HG02610 (cell line): ENCODE results near the gene SCAF1.

Experiments used
- ATAC-seq: cut with Tn5 transposase; IDR thresholded peaks from one replicate; pipeline ENCODE4 v1.9.1; 2021; ENCODE audit warnings: mild to moderate bottlenecking, moderate library complexity; ENCODE audit not compliant: unreplicated experiment

Gene SCAF1

DNA sequence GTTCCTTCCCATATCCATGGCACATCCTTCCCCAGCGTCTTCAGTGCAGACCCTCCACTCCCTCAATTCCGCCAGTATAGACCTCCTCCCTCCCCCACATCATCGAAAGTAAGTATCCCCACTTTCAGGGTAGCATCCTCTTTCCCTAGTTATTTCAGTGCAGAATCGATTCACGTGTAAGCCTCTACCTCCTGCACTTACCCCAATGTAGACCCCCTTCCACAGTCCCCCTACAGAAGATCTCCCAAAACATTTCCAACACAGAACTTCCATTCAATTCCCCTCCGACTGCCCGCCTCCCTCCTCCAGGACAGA is 23.0 kb downstream of the SCAF1 start:
- no peak for ATAC-seq

DNA sequence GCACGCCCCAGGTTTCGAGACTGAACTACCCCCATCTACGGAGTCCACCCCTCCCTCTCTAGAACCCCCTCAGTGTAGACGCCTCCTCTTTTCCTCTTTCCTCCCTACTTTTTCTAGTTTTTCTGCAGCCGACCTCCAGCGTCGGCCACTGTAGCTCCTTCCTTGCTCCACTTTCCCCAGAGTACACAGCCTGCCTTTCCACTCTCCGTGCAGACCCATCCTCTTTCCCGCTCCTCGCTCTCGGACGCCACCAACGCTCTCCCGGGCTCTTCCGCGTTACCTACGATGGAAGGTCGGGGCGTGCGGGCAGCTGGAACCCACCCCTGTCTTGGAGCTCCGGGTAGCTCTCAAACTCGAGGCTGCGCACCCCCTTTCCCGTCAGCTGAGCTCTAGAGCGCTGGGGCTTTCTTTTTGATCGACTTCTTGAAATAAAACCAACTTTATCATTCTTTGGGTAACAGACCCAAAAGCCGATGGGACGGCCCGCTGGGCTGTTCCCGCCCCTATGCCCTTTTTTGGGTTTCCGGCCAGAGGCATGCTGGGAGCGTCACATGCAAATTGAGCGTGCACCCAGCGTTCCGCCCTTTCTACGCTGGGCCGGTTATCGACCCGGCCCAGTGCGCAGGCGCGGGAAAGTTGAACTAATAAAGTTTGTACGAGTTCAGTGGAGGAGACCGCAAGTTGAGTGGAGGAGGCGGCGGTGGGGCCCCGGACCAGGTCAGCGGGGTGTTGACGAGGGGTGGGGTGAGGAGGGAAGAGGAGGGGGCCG is 23.5 kb downstream of the SCAF1 start, which contains the start of the genes BCL2L12 and IRF3:
BCL2L12 (plus strand) TSS at position 583 of the 769 bp plus-strand sequence. CDS start 760 bp downstream, outside the sequence.
IRF3 (minus strand) TSS at position 507 of the 769 bp plus-strand sequence. CDS start 1,019 bp downstream, outside the sequence.
- ATAC-seq, result peak; percentile 75

DNA sequence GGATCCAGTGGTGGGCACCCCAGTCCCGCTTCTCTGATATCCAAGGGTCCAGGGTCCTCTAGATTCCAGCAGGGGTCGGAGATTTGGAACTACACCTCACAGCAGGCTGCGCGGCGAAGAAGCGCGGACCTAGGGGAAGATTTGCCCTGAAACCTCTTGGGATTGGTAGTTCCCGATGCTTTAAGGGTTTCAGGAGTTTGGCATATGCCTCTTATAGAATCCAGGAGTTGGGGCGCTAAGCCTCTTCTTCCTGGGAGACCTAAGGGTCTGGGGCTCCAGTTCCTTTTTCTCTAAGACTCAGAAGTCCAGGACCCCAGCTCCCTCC is 24.1 kb downstream of the SCAF1 start:
- no peak for ATAC-seq

DNA sequence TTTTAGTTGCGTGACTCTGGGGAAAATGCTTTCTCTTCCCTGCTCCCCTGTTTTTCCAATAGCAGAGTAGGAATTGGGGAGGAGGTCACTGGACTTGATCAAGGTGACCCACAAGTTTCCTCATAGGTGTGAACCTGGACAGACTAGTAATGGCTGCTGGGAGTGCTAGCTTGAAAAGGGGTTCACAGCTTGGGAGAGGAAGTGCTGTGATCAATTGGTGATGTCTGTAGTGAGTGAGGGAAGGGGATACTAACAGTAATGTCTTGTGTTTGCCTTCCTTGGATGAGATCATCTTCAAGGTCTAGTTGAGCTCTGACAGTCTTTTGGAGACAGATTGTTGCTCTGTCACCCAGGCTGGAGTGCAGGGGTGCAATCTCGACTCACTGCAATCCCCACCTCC is 25.5 kb downstream of the SCAF1 start:
- no peak for ATAC-seq

DNA sequence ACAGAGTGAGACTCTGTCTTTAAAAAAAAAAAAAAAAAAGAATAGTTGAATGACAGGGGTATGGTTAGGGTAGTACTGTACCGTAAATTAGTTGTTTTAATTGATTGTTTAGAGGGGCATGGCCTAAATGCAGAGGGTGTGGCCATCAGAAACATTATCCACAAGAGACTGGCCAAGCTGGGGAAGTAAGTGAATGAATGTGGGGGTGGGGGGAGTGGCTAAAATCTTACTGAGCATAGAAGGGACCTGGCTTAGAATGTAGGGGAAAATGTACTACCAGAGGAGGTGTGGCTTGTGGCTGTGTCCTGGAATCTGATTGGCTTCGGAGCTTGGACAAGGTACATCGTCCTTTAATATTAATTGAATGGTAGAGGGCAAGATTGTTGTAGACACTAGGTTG is 27.5 kb downstream of the SCAF1 start:
- no peak for ATAC-seq

DNA sequence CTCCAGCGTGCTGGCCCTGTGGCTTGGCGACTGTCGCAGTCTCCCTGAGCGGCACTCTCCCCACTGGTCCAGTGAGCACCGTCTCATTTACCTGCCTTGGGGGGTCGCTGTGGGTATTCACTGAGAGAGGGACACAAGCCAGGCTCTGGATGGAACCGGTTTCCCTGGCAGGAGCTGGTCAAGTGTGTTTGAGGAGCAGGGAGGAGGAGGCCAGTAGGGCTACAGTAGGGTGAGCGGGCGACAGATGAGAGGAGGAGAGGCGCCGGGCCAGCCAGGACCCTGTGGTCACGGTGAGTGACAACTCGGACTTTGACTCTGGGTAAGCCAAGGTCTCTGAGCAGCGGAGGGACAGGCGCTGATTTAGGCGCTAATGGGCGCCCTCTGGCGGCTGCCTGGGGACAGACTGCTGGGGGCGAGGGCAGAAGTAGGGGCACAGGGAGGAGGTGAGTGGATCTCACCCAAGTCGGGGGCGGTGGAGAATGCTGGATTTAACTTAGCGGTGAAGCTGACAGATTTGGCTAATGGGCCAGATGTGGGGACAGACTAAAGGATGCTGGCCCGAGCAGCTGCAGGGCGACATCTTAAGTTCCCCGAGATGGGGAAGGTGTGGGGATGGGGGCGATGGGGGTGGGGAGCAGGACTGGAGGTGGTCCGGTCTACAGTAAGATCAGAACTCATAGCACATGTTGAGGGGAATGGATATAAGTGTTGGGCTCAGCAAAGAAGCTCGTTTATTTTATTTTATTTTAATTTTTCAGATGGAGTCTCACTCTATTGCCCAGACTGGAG is 30.3 kb downstream of the SCAF1 start:
- no peak for ATAC-seq

DNA sequence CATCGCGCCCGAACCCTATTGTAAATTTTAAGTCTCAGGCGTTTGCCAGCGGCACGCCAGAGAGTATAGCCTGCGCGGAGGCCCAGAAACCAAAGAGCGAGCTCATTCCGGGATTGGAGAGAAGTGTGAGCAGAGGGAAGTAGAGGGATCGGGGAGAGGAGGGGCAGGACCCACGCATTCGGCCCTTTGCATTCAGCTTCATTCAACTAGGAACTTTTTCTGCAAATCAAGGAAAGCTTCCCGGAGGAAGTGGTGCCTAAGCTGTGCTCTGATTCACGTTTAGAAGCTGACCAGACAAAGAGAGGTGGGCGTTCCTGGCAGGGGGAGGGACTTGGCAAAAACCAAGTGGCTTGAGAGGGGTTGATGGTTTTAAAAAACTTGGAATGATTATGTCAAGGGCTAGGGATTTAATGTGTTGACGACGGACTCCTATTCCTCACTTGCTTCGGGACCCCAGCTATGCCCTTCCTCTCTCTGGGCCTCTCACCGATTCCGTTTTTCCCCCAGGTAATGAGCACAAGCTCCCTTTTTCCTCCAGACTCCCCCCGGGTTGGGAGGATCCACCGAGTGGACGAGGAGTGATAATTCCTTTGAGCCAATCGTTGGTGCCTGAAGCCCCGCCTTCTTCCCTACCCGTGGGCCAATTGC is 34.3 kb downstream of the SCAF1 start:
- ATAC-seq, result no peak

DNA sequence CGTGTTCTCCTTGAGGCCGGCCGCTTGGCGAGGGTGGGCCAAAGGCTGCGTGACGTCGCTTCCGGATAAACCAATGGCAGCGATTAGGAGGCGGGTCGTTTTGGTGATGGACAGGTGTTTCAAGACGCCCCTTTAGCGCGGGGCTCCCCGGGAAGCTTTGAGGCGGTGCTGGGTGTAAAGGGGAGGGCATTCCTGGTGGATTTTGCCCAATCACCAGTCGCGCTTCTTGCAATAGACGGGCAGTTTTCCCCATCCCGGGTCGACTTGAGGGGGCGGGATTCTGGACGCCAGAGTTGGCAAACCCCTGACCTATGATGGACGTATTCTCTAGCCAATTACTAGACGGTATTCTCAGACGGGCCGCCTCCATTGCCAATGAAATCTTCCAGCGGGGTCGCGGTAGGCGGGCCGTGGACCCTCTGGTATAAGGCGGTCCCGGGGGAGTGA is 34.8 kb downstream of the SCAF1 start:
- peak; percentile 73 for ATAC-seq

DNA sequence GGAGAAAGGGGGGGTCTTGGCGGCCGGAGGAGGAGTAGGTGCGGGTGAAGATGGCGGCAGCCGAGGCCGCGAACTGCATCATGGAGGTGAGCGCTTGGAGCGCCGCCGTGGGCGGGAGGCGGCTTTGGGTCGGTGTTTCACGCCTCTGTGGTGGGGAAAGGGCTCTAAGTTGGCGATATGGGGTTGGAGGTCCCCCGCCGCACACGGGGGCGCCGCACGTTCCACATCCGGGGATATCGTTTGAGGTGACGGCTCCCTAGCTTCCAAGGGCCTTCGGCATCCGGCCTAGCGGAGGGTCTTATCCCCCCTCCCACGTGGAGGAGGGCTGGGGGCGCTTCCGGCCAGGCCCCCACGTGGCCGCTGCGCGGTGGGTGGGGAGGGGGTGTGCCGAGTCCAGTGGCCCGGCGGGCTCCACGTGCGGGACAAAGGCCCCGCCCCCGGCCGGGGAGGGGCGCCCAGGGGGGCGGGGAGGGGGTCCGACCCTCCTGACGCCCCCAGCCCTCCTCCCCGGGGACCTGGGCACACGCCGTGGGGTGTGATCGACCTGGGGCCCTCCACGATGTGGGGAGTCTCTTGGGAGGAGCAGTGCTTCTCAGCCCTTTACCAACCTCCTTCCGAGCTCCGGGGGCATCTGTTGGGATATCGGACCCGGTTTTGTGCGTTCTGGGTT is 35.4 kb downstream of the SCAF1 start, which contains the start of gene PRMT1:
PRMT1 (plus strand) TSS at position 41 of the 670 bp plus-strand sequence; CDS start at position 51, 10 bp downstream.
- no peak for ATAC-seq

DNA sequence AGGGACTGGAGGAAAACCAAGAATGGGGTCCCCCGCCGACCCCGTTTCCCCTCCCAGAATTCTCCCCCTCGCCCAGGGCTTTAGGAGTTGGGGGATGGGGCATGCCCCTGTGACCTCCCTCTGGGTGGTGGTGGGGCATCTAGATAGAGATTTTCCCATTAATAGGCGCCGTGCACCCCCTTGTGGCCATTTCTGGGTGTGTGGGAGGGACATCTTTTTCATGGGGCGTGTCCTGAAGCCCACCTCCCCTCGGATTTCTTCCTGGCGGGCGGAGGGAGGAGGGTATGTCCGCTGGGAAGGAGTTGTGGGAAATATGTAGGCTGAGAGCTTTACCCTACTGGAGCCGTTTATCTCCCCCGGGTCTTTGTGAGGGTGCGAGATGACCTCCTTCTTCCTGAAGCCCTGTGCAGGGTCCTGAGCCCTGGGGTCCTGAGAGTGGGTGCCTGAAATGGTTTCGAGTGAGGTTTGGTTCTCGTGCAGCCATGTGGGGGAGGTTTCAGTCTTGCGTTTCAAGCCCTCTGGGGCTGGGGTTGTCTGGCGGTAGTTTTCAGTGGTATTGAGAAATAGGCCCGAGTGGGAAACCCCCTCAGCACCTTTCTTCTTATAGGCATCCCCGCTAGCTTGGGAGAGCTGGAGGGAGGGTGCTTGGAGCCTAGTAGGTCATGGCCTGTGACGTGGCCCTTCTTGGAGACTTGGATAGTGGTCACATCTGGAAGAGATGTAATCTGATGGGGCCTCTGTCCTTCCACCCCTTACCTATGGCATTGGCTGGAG is 36.1 kb downstream of the SCAF1 start:
- no peak for ATAC-seq

DNA sequence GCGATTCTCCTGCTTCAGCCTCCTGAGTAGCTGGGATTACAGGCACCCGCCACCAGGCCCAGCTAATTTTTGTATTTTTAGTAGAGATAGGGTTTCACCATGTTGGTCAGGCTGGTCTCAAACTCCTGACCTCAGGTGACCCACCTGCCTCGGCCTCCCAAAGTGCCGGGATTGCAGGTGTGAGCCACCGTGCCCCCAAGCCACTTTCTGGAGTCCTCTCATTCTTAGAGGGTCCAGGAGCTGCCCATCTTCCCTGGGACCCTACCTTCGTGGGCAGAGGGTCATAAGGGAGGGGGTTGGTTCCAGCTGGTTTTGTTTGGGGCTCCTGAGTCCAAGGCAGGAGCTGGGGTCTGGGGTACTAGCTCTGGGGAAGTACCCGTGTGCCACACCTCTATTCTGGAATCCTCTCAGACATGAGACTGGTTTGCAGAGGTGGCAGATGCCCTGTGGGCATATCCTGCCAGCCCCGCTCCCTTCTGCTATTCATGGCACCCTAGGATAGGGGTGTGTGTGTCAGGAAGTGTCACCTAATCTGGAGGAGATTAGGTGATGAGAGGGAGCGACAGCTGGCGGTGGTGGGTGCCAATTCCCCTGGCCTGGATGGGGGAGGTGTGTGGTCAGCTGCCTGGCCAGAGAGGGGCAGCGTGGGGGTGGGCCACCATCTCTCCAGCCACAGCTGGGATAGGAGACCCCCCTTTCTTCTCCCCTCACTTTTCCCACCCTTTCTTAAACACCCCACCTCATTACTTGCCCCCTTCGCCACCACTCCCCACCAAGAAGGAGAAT is 37.2 kb downstream of the SCAF1 start:
- ATAC-seq, result no peak

DNA sequence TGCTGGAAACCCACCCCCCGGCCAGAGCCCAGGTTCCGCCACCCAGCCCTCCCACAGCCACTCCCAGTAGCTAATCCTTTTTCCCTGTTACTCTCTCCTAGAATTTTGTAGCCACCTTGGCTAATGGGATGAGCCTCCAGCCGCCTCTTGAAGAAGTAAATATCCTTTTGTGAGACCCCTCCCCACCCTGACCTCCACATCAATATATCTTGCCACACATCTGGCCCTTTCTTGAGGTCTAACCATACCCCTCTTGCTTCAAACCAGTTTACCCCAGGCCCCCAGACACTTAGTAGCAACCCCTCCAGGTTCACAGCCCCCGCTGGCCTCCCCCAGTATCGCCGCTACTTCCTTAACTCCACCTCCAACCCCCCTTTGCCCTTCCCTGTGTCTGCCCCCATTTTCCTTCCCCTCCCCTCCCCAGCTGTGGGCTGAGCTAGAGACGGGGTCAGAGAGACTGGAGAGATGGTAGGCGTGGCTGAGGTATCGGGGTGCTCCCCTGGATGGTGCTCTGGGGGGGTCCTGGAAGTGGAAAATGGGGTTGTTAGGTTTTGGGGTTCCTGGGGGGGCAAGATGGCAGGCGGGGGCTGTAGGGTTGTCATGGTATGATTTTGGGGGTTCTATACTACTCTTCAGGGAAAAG is 37.9 kb downstream of the SCAF1 start:
- no peak for ATAC-seq

DNA sequence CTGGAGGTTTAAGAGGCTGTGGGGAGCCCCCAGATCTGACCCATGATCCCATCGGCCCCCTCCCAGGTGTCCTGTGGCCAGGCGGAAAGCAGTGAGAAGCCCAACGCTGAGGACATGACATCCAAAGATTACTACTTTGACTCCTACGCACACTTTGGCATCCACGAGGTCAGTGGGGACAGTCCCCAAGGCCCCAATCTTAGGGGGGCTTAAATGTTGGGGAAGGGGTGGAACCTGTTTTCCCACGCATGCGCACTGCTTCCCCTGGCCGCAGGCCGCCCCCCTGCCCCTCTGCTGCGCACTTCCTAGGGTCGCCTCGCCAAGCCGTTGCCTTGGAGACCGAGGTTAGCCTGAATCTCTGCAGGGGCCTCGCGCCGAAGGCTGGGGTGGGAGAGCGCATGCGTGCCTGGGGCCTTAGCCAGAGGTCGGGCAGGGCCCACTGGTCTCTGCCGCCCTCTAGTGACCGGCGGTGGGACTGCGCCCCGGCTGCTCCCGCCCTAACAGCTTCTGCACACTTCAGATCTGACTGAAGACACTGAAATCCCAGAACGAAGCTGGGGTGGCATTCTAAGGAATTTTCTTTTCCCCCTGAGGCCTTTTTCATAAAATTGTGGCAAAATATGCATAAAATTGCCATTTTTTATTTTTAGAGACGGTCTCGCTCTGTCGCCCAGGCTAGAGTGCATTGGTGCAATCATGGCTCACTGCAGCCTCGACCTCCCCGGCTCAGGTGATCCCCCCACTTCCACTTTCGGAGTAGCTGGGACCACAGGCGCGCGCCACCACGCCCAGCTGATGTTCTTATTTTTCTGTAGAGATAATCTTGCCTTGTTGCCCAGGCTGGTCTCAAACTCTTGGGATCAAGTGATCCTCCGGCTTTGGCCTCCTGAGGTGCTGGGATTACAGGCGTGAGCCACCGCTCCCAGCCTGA is 38.7 kb downstream of the SCAF1 start:
- peak; percentile 20 for ATAC-seq

DNA sequence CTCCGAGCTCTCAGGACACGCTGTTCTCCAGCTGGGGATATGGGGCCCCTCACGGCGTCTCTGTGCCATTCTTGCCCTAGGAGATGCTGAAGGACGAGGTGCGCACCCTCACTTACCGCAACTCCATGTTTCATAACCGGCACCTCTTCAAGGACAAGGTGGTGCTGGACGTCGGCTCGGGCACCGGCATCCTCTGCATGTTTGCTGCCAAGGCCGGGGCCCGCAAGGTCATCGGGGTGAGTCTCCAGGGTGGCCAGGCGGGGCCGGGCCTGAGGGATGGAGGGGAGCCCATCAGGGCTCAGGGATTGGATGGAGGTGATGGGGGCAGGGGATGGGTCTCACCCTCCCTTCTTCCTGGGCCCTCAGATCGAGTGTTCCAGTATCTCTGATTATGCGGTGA is 39.8 kb downstream of the SCAF1 start:
- no peak for ATAC-seq

DNA sequence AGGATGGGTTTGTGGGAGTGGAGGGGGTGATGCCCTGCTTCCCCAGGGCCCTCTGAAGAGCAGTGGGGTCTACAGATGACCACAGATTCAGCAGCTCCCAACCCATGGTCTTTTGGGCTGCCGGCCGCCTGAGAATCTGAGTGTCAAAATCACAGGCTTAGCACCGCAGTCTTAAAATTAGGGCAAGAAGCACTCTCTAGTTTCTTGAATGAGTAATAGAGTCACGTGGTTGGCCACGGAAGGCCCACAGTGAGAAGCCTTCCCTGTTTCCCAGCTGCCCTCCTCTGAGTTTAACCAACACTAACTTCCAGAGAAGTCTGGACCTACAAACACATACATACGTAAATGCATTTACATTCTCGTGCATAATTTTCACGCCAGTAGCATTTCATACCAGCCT is 40.3 kb downstream of the SCAF1 start:
- ATAC-seq, result no peak

DNA sequence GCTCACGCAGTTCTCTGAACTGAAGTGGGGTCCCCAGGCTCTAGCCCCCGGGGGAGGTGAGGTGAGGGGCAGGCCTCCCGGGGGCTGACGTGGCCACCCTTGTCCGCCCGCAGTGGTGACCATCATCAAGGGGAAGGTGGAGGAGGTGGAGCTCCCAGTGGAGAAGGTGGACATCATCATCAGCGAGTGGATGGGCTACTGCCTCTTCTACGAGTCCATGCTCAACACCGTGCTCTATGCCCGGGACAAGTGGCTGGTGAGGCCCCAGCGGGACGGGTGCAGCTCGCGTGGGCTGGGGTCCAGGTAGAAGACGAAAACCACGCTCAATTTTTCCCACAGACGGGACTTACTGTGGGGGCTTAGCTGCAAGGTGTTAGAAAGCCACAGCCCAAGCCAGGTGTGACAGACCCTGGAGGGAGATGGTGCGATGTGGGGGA is 41.8 kb downstream of the SCAF1 start:
- no peak for ATAC-seq

DNA sequence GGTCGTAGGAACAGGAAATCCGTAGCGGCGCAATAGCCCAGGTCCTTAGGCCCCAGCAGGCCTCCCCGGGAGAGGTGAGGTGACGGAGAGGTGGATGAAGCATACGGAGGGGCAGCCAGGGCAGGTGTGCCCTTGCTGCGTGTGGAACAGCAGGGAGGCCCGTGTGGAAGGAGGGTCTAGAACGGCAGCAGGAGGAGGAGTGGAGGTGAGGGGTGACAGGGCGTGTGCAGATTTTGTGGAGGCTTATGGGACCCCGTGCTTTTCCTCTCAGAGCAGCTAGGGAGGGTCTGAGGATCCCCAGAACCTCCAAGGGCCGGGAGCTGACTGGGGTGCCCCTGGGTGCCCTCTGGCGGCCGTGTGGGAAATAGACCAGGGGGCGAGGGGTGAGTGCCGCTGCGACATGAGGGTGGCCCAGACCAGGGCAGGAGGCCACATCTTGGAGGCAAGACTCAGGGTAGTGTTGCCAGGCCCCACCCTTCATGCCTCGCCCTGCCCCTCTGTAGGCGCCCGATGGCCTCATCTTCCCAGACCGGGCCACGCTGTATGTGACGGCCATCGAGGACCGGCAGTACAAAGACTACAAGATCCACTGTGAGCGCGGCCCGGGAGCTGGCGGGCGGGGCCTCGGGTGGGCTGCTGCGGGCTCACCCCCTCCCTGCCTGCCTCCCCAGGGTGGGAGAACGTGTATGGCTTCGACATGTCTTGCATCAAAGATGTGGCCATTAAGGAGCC is 42.4 kb downstream of the SCAF1 start:
- no peak for ATAC-seq
